HG03095 (cell line): ENCODE results near the gene ST3GAL3.

Experiments used
- ATAC-seq: cut with Tn5 transposase; IDR thresholded peaks from one replicate; pipeline ENCODE4 v1.9.1; 2021; ENCODE audit warnings: moderate library complexity; ENCODE audit not compliant: unreplicated experiment

Gene ST3GAL3

GRCh38 chr1:43977376-43978263 lies 270.3 kb downstream of the ST3GAL3 start:
- no peak for ATAC-seq

- no peak for ATAC-seq
Measured at GRCh38 chr1:43978264-43978550, 270.9 kb downstream of the ST3GAL3 start.

- ATAC-seq = no peak
Measured at GRCh38 chr1:43978551-43979260, 271.4 kb downstream of the ST3GAL3 start, which contains the start of gene B4GALT2. Gene B4GALT2, plus strand, starts transcription at chr1:43979210. Its CDS starts 1,951 bp downstream, at chr1:43981161.

- ATAC-seq = no peak
Measured at GRCh38 chr1:43979261-43979527, 271.9 kb downstream of the ST3GAL3 start.

- no peak for ATAC-seq
Measured at GRCh38 chr1:43979528-43980254, 272.4 kb downstream of the ST3GAL3 start.

- no peak for ATAC-seq
Measured at GRCh38 chr1:43980255-43981134, 273.2 kb downstream of the ST3GAL3 start.
